Peyer's patch (tissue), 4 donors: ENCODE results near the gene PTS.

Experiments used
- CTCF ChIP-seq, 6 experiments: fragments of 450-650 bp in 4 of 6; fragments of 200-600 bp in 2 of 6; sonication (generic) in 1 of 6; IDR thresholded peaks; one replicate each; pipeline ENCODE4 v1.5.1; 2017 to 2019; ENCODE audit warnings: antibody characterized with exemption in 6 of 6, mild to moderate bottlenecking in 3 of 6, moderate library complexity in 1 of 6
- POLR2A ChIP-seq, 2 donors: fragments of 450-650 bp; IDR thresholded peaks; one replicate each; pipeline ENCODE4 v1.5.1; 2017; ENCODE audit warnings: antibody characterized with exemption in 2 of 2, mild to moderate bottlenecking in 2 of 2, moderate library complexity in 2 of 2

- no peak for TF ChIP-seq POLR2A (IDR thresholded peaks at IDR 0.05)
- no peak for TF ChIP-seq CTCF (IDR thresholded peaks at IDR 0.05)
These were observed 10.6 kb upstream of the PTS start for GRCh38 chr11:112215621-112216020.
